Colon (tissue), 2 donors: Measurements from ENCODE around the gene EIPR1.
"Not testable (repeated sequence)": the region's sequence is repeated elsewhere in the genome, so short reads cannot be mapped to it uniquely, and the experiment has no call there.

ENCODE experiments used
- FAIRE-seq: peaks from 2 replicates; lab custom pipeline; 2012; peaks lifted over from hg19 to GRCh38; lab: Jason Lieb, UNC
- donor health status: control.
- donor health status: control.

EIPR1 gene

DNA sequence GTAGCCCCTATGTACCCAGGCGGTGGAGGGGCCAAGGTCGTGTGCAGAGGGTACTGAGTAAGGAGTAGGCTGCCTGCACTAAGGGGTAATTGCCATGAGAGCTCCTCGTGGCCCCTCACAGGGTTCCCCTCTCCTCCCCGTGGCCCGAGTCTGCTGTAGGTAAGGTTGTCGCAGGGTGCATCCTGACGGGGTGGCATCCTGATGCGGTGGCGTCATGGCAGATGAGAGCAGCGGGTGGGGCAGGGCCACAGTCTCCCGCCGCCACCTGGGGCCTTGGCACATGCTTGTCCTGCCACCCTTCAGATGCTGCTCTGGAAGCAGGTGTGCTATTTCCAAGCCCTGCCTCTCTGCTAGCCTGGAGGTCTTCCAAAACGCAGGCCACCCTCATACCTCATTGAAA, 89.7 kb downstream of the EIPR1 start:
- no peak for FAIRE-seq

DNA sequence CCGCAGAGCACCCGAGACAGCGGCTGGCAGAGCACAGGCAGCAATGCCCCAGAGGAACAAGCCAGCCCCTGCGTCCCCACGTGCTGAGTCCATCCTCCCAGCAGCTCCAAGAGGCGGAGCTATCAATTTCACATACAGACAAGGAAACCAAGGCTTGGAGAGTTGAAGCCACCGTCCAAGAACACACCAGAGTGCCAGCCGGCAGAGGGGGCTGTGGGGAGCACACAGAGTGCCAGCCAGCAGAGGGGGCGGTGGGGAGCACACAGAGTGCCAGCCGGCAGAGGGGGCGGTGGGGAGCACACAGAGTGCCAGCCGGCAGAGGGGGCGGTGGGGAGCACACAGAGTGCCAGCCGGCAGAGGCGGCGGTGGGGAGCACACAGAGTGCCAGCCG, 91.0 kb downstream of the EIPR1 start:
- not testable (repeated sequence) for FAIRE-seq

GRCh38 chr2:3285901-3286645, 91.5 kb downstream of the EIPR1 start:
- FAIRE-seq = no peak

DNA sequence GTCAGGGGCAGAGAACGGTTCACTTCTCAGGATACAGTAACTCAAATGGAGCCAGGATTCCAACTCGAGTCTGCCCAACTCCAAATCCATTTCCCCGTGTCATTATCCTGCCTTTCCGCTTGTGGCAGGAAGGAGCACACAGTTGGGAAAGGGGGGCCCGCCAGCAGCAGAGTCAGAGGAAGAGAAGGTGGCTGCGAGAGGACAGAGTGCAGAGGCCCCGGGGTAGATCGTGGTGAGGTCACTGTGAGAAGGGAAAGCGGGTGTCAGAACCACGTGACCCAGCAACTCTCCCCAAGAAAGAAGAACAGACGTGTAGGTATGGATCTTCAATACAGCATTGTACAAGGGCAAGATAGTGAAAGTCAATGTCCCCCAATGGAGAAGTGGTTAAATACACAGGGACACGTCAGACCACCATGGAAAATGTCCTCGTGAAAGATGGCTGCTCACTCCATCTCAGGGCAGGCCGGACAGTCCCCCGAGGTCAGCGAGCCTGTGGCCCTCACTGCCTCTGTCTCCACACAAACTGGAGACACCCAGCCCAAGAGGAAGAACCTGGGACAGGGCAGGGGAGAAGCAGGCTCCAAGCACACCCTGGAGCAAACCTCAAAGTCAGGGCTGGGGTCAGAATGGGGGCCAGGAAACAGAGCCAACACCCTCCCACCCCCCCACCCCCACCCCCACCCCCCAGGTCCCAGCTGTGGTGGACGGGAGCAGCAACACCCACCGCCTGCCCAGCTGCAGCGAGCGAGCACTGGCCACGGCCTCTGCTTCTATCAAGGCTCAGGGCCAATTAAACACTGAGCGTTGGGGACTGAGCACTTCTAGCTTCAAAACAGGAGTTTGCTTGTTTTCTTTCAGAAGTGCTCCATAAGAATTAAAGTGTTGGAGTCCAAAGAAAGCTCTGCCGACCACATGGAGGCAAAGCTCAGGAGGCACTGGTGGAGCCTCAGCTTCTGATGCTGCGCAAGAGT, 92.7 kb downstream of the EIPR1 start:
- no peak for FAIRE-seq

- FAIRE-seq = not testable (repeated sequence)
These were observed 93.6 kb downstream of the EIPR1 start for GRCh38 chr2:3283876-3284656.

GRCh38 chr2:3283206-3283605, 94.4 kb downstream of the EIPR1 start:
- FAIRE-seq = no peak

GRCh38 chr2:3282056-3282998, 95.3 kb downstream of the EIPR1 start:
- FAIRE-seq = no peak

GRCh38 chr2:3280683-3281520, 96.7 kb downstream of the EIPR1 start:
- no peak for FAIRE-seq

DNA sequence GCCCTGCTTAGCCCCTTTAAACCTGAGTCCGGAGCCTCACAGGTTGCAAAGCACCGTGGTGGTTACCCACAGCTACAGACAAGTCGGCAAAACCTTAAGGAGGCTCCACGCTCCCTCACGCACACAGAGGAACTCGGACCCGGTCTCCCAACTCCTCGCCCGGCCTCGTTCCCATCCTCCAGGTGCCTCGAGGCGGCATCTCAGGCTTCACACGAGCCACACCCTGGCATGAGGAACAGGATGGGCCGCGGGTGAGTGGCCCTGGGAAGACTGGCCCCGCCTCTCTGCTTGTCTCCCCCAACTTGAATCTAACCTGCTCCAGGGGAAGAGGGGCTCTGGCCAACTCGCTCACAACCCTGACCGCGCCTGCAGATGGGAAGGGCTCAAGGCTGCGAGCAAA, 97.4 kb downstream of the EIPR1 start:
- no peak for FAIRE-seq

- no peak for FAIRE-seq
These were observed 98.2 kb downstream of the EIPR1 start for GRCh38 chr2:3279236-3279960.

DNA sequence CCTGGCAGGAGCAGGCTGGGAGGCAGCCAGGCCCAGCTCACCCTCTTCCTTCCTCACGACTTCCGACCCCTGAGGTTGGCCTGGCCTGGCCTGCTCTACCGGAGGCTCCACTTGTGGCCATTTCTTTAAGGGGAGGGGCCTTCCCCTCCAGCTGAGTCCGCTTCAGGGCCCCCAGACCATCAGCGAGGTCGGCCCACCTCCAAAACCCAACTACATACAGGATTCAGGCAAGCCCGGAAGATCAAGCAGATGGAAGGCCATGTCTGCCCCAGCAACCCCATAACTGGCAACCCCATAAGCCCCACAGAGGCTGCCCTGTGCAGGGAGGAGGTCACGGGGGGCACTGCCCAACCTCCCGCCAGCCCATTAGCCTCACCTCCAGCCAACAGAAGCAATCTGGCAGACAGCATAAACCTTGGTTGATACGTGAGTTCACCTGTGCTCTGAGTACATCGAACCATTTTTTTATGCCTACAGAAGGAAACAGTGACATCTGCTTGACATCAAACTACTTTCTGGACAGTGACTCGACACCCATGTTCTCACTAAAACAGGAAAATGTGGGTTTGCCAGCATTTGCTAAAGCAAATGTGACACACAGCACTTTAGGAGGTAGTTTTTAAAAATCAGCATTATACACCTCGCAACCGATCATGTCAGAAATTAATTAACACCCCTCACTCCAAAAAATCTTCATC, 98.9 kb downstream of the EIPR1 start:
- FAIRE-seq = no peak

DNA sequence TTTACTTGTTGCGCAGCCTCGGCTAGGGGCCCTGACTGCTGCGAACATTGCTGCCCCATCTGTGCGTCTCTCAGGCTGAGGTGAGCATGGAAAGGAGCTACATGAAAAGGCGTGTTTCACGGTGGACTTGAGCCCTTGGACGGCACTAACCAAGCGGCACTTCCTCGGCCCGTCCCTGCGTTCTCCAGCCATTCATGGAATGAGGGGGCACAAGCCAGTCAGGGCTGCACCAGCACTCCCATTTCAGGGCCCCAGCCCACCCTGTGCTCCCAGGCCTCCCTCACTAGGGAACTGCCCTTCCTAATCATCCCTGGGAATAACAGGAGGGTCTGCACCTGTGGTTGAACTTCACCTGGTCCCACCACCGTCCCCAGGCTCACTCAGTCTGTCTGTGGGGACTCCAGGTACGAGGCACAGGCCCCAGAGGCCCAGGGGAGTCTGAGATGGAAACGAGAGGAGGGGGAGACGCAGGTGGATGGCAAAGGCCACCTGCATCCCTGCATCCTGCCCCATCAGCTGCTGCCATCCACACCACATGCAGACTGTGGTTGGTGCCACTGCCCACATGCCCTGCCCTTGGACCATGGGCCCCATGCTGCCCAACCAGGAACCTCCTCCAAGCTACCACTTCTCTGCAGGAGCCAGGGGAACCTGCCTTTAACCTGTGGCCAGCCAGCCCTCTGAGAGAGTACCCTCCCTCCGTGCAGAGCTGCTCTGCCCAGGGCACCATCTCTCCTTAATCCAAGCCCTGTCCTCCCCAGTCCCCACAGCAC, 99.7 kb downstream of the EIPR1 start:
- no peak for FAIRE-seq

DNA sequence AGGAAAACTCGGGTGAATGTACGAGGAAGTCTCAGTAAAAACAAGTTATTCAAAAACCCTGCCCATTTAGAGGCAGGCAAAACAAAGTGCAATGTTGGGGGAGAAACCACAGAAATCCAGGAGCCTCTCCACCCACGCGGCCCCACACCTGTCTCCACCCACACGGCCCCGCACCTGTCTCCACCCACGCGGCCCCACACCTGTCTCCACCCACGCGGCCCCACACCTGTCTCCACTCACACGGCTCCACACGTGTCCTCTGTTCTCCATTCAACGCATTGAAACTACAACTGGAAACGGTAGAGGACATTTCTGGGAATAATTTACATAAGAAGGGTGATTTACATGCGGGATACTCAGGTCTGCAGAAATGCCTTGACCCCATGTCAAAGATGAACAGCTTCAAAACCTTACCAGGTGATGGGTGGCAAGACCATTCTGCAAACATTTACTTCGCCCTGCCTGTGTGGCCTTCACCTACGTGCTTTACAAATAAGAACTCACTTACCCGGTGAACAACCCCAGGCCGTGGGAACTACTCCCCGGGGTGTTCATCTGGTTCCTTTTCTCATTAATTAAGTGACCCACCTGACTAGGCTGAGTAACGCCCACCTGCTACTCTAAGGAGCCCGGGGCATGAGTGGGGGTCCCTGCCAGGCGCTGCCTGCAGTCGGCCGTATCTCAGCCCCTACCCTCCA, 100.4 kb downstream of the EIPR1 start:
- FAIRE-seq = no peak

GRCh38 chr2:3272761-3273160, 104.9 kb downstream of the EIPR1 start:
- no peak for FAIRE-seq

DNA sequence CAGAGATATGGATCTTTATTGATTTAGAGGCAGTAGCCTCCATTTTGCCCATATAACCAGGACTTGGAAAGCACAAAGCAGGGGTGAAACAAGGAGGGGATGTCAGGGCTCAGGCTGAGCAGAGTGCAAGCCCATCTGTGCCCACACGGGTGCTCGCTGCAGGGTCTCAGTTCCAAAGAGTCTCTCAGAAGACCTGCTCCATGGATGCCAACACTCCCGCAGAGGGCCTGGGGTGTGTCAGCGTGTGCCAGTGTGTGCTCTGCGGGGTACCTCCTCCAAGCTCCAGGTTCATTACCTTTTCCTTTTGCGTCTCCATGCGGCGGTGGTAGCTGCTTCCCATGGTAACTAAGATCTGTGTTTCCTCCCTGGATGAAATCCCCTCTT, 107.5 kb downstream of the EIPR1 start:
- FAIRE-seq = no peak

- FAIRE-seq = no peak
These were observed 108.1 kb downstream of the EIPR1 start for GRCh38 chr2:3269425-3270094.

- no peak for FAIRE-seq
These were observed 109.0 kb downstream of the EIPR1 start for GRCh38 chr2:3268705-3269029.
